ENCODE measurements around the gene CERS6. TPM values are rescaled to one million over a fixed set of nuclear protein-coding genes. Genes with fewer than 3 reads are reported as not detected.

Gene CERS6
- total and polyA plus RNA-seq, 2 of the 8 experiments (the other 6 are each of a cell fraction or from before 2014, with no cell fraction given) = 6.8 to 28.2 TPM

DNA sequence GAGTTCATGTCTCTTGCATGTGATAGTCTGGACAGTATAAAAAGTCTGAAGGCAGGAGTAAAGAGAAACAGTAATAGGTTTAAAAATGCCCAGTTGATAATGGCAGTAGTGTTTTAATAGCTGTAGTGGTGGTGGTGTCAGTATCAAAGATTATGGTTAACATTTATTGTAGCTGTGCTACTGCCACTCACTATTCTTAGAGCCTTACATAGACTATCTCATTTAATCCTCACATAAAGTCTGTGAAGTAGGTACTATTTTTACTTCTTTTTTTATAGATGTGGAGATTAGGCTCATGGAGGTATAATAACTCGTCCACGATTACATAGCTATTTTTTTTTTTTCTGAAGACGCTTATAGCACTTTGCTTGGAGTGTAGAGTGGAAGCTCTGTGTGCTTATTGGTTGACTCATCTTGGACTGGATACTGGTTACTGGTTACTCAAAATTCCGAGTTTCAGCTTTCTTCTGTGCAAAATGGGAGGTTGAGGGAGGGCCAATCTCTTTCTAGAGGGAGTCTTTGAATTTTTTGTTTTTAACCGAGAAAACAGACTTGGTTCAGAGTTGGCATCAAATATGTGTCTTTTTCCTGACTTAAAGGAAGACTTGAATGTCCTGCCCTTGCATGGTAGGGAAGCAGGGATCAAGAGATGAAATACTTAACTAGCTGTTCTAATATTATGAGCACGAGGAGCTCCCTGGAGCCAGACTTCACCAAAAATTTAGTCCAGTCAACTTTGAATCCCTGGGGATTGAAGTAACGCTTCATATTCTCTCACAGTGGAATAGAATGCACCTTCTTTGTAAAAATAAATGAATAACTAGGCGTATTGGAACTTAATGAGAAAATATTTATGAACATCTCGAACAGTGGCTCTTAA is 27.1 kb downstream of the CERS6 start:
- peaks cover 0 to 7% (median 3%) of the 10 kb centered on the region in 4 experiments; a peak in 2 of 7 replicates for H3K4me1 ChIP-seq (replicated peaks in 1 of 4; ENCODE audit: control insufficient read depth in 3 of 4, insufficient read depth in 4 of 4, low read length in 3 of 4)
- no peak overlapping the region for H3K4me2 ChIP-seq (ENCODE audit: insufficient read depth in 1 of 2, low read depth in 2 of 2, low read length in 2 of 2)
- no peak overlapping the region for H3K18ac ChIP-seq (ENCODE audit: extremely low read depth, low read length)
- no peak overlapping the region for H3K14ac ChIP-seq (ENCODE audit: insufficient read length)
- ChIA-PET CTCF (ENCODE audit: partially characterized antibody) (interaction anchor here (0.6 to 5.6 kb wide), 8 partner anchors 10 to 841 kb away, joined by 3 to 57 read pairs (median 4); no protein-coding TSS in a partner anchor), POLR2A (ENCODE audit: partially characterized antibody) (interaction anchor here (1.5 kb wide), 1 partner anchor 27 kb away, joined by 5 read pairs; the partner anchor contains the start of gene CERS6)
- peaks cover 3 to 90% of the 10 kb centered on the region in 2 experiments; a peak in 3 of 4 replicates for H3K79me2 ChIP-seq (ENCODE audit: control insufficient read depth in 1 of 2, insufficient read depth in 2 of 2, low read length in 2 of 2)
- no peak overlapping the region for H4K5ac ChIP-seq (ENCODE audit: insufficient read length, low read depth, low read length)
- H3K27ac ChIP-seq (ENCODE audit: low read depth, low read length) = no peak overlapping the region
- FAIRE-seq (no peak), DNase-seq (ENCODE audit: low read depth in 1 of 2, low spot score in 2 of 2) (no peak)
- no peak overlapping the region for H4K8ac ChIP-seq (ENCODE audit: extremely low read depth, insufficient read depth, low read length)
- H3K23ac ChIP-seq (ENCODE audit: insufficient read length) = no peak overlapping the region
- H3K4ac ChIP-seq (replicated peaks; ENCODE audit: insufficient read length, low read depth, low read length) = no peak overlapping the region
- H2BK12ac ChIP-seq (ENCODE audit: low read depth, low read length) = no peak overlapping the region
- no peaks in the 10 kb centered on the region for H3K9me3 ChIP-seq (ENCODE audit: insufficient read depth in 2 of 2, low read depth in 1 of 2, low read length in 1 of 2)
- H3K23me2 ChIP-seq (ENCODE audit: low read depth, low read length) = no peaks in the 10 kb centered on the region
- H2AK5ac ChIP-seq (ENCODE audit: low read depth, low read length) = no peak overlapping the region
- H4K91ac ChIP-seq (replicated peaks; ENCODE audit: insufficient read length, low read length) = no peak overlapping the region
- H3K27me3 ChIP-seq (replicated peaks in 1 of 4; ENCODE audit: control insufficient read depth in 3 of 4, extremely low read depth in 1 of 4, insufficient read depth in 3 of 4, low read length in 3 of 4) = no peaks in the 10 kb centered on the region
- H2BK120ac ChIP-seq (replicated peaks; ENCODE audit: low read depth, low read length) = no peak overlapping the region
- no peak overlapping the region for H2AFZ ChIP-seq (ENCODE audit: low read length)
- H3K4me3 ChIP-seq (ENCODE audit: extremely low read depth in 1 of 4, insufficient read depth in 2 of 4, low read depth in 3 of 4, low read length in 4 of 4) = no peak overlapping the region
- no peak overlapping the region for H2BK15ac ChIP-seq (ENCODE audit: low read length)
- no peak overlapping the region for H3K9ac ChIP-seq (replicated peaks in 1 of 4; ENCODE audit: extremely low read depth in 1 of 4, low read depth in 3 of 4, low read length in 3 of 4)
- no peak overlapping the region for H2BK20ac ChIP-seq (ENCODE audit: low read length)
- peaks cover 3% of the 10 kb centered on the region; the same call in 1 of the 2 replicates for H3K79me1 ChIP-seq (ENCODE audit: low read depth, low read length)
- peaks cover 0 to 3% of the 10 kb centered on the region in 2 experiments for H4K20me1 ChIP-seq (replicated peaks in 1 of 2; ENCODE audit: control insufficient read depth in 1 of 2, insufficient read depth in 2 of 2, low read length in 2 of 2)
- TF ChIP-seq, protein P1, sequence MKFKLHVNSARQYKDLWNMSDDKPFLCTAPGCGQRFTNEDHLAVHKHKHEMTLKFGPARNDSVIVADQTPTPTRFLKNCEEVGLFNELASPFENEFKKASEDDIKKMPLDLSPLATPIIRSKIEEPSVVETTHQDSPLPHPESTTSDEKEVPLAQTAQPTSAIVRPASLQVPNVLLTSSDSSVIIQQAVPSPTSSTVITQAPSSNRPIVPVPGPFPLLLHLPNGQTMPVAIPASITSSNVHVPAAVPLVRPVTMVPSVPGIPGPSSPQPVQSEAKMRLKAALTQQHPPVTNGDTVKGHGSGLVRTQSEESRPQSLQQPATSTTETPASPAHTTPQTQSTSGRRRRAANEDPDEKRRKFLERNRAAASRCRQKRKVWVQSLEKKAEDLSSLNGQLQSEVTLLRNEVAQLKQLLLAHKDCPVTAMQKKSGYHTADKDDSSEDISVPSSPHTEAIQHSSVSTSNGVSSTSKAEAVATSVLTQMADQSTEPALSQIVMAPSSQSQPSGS (IDR thresholded peaks at IDR 0.05; ENCODE audit: low read length) = no peak
- TF ChIP-seq BCL11A (IDR thresholded peaks at IDR 0.05; ENCODE audit: low read depth in 2 of 2, low read length in 2 of 2) (no peak), SIN3A (conservative IDR thresholded peaks at IDR 0.05 in 1 of 2, IDR thresholded peaks at IDR 0.05 in 1 of 2; ENCODE audit: low read depth in 1 of 2, low read length in 2 of 2) (no peak), RAD21 (IDR thresholded peaks at IDR 0.05 in 1 of 2, conservative IDR thresholded peaks at IDR 0.05 in 1 of 2; ENCODE audit: low read depth in 2 of 2, low read length in 2 of 2) (no peak)
- WGBS, 2 experiments (ENCODE audit: extremely low coverage in 1 of 2, insufficient coverage in 1 of 2, insufficient read length in 1 of 2, insufficient replicate concordance in 2 of 2, low coverage in 1 of 2, low lambda C conversion rate in 2 of 2, missing lambda C conversion rate in 1 of 2) = 84% methylated on average over 9 of the region's 9 CpGs; no CpG with 5 or more reads in 1 of the 2 experiments
- H2BK5ac ChIP-seq (ENCODE audit: low read depth, low read length) = no peak overlapping the region
- no peak overlapping the region for H3K56ac ChIP-seq (replicated peaks; ENCODE audit: insufficient read length, low read depth, low read length)
- no peaks in the 10 kb centered on the region for H3K36me3 ChIP-seq (ENCODE audit: control insufficient read depth in 2 of 4, insufficient read depth in 4 of 4, low read length in 3 of 4)
